WTC11 (cell line): ENCODE measurements around the gene CCDC134. TPM values are rescaled to one million over a fixed set of nuclear protein-coding genes. Genes with fewer than 3 reads are reported as not detected.

Experiments
- ATAC-seq: fragments of 200-7000 bp; cut with Tn5 transposase; 2 replicates; pipeline ENCODE4 v1.10.0; 2021; ENCODE audit warnings: mild to moderate bottlenecking, moderate library complexity
- CTCF ChIA-PET: fragments of 300-600 bp; sonication (Branson Sonifier 250); formaldehyde crosslinking; loops from one replicate; lab custom pipeline; 2021; ENCODE audit warnings: antibody characterized with exemption; lab: Charles Lee
- POLR2A ChIA-PET: fragments of 350-600 bp; sonication (Branson Sonifier 250); formaldehyde crosslinking; loops from one replicate; lab custom pipeline; 2021; ENCODE audit warnings: antibody characterized with exemption; lab: Charles Lee
- DNase-seq: peaks from one replicate; pipeline ENCODE4 v3.0.0; 2021; ENCODE audit warnings: low spot score
- H3K27ac Mint-ChIP-seq: 2 replicates; pipeline ENCODE4 v1.8.0; 2021; ENCODE audit warnings: mixed read lengths
- H3K27me3 Mint-ChIP-seq: 2 replicates; pipeline ENCODE4 v1.8.0; 2021; ENCODE audit warnings: low read depth, mild to moderate bottlenecking, moderate library complexity, mixed read lengths
- H3K36me3 Mint-ChIP-seq: 2 replicates; pipeline ENCODE4 v1.8.0; 2021; ENCODE audit warnings: mixed read lengths
- H3K4me1 Mint-ChIP-seq: 2 replicates; pipeline ENCODE4 v1.8.0; 2022; ENCODE audit warnings: mixed read lengths
- H3K4me3 Mint-ChIP-seq: 2 replicates; pipeline ENCODE4 v1.8.0; 2021; ENCODE audit warnings: mild to moderate bottlenecking, moderate library complexity, mixed read lengths
- H3K9me3 Mint-ChIP-seq: 2 replicates; pipeline ENCODE4 v1.8.0; 2021; ENCODE audit warnings: mixed read lengths
- CBFB ChIP-seq: sonication (generic); formaldehyde crosslinking; IDR thresholded peaks from 2 replicates; pipeline ENCODE4 v1.8.1; 2022; ENCODE audit warnings: mild to moderate bottlenecking, low read depth, missing genetic modification reagents
- EMX1 ChIP-seq: fragments of 250-450 bp; sonication (Bioruptor Pico); IDR thresholded peaks from 2 replicates; pipeline ENCODE4 v1.8.0; 2021; ENCODE audit warnings: mild to moderate bottlenecking
- ESRRA ChIP-seq: sonication (generic); formaldehyde crosslinking; IDR thresholded peaks from 2 replicates; pipeline ENCODE4 v1.8.1; 2022; ENCODE audit warnings: mild to moderate bottlenecking, missing genetic modification reagents, borderline replicate concordance
- JUN ChIP-seq: sonication (generic); formaldehyde crosslinking; IDR thresholded peaks from 2 replicates; pipeline ENCODE4 v1.8.0; 2023; ENCODE audit warnings: mild to moderate bottlenecking, missing genetic modification reagents
- NR2C2 ChIP-seq: sonication (generic); formaldehyde crosslinking; IDR thresholded peaks from 2 replicates; pipeline ENCODE4 v1.8.0; 2022; ENCODE audit warnings: mild to moderate bottlenecking, missing genetic modification reagents
- RORB ChIP-seq: fragments of 250-450 bp; sonication (Bioruptor Pico); IDR thresholded peaks from 2 replicates; pipeline ENCODE4 v1.9.0; 2021; ENCODE audit warnings: mild to moderate bottlenecking
- SMAD4 ChIP-seq: sonication (generic); formaldehyde crosslinking; IDR thresholded peaks from 2 replicates; pipeline ENCODE4 v1.8.0; 2022; ENCODE audit warnings: mild to moderate bottlenecking, missing genetic modification reagents
- TCF7 ChIP-seq: sonication (generic); formaldehyde crosslinking; IDR thresholded peaks from 2 replicates; pipeline ENCODE4 v1.8.0; 2022; ENCODE audit warnings: mild to moderate bottlenecking, low read depth, missing genetic modification reagents, moderate library complexity
- ZNF121 ChIP-seq: sonication (generic); formaldehyde crosslinking; IDR thresholded peaks from 2 replicates; pipeline ENCODE4 v1.8.0; 2023; ENCODE audit warnings: missing genetic modification reagents
- total RNA-seq: library from RNA; stranded (reverse); gene quantifications from 3 replicates; pipeline ENCODE4 v1.2.3, GENCODE V29; 2021
- TF ChIP-seq, protein P1 (sequence below): sonication (generic); formaldehyde crosslinking; IDR thresholded peaks from 2 replicates; pipeline ENCODE4 v1.8.0; 2023; ENCODE audit warnings: missing genetic modification reagents, mild to moderate bottlenecking, borderline replicate concordance
- TF ChIP-seq, protein P2 (sequence below): sonication (generic); formaldehyde crosslinking; IDR thresholded peaks from 2 replicates; pipeline ENCODE4 v1.8.0; 2022; ENCODE audit warnings: mild to moderate bottlenecking, missing genetic modification reagents
- TF ChIP-seq, protein P3 (sequence below): sonication (generic); formaldehyde crosslinking; IDR thresholded peaks from 2 replicates; pipeline ENCODE4 v1.8.1; 2022; ENCODE audit warnings: low read depth, mild to moderate bottlenecking, moderate library complexity, missing genetic modification reagents, borderline replicate concordance
- TF ChIP-seq, protein P4 (sequence below): sonication (generic); formaldehyde crosslinking; IDR thresholded peaks from 2 replicates; pipeline ENCODE4 v1.8.1; 2023; ENCODE audit warnings: mild to moderate bottlenecking, missing genetic modification reagents, moderate library complexity
- TF ChIP-seq, protein P5 (sequence below): sonication (generic); formaldehyde crosslinking; IDR thresholded peaks from 2 replicates; pipeline ENCODE4 v1.8.0; 2023; ENCODE audit warnings: missing genetic modification reagents
- TF ChIP-seq, protein P6 (sequence below): sonication (generic); formaldehyde crosslinking; IDR thresholded peaks from 2 replicates; pipeline ENCODE4 v1.8.1; 2022; ENCODE audit warnings: missing genetic modification reagents, borderline replicate concordance
- TF ChIP-seq, protein P7 (sequence below): fragments of 250-450 bp; sonication (Bioruptor Pico); IDR thresholded peaks from 2 replicates; pipeline ENCODE4 v1.8.0; 2021; ENCODE audit warnings: mild to moderate bottlenecking

Gene CCDC134
- total RNA-seq, 1 experiment from 2014 or later = 19.0 TPM

DNA sequence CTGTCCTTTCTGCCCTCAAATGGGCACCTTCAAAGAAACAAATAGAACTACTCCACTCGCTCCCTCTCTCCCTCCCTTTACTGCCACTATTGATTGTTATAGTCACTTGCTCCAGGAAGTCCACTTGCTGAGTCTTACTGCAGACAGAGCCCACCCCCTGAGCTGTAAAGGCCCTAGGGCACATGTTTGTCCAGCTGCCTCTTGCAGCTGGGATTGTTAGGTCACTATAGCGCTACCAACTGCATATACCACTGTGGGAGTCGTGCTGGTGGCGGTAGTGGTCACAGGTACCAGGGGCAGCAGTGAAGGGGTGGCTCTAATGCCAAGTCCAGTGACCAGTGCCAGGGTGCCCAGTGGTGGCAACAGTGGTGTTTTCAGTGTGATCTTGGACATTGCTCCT, 28.0 kb downstream of the CCDC134 start:
- Mint-ChIP-seq H3K4me3 (no peak overlapping the region), H3K4me1 (peaks cover 46% of the 10 kb centered on the region)
- POLR2A ChIA-PET = no interaction called here

DNA sequence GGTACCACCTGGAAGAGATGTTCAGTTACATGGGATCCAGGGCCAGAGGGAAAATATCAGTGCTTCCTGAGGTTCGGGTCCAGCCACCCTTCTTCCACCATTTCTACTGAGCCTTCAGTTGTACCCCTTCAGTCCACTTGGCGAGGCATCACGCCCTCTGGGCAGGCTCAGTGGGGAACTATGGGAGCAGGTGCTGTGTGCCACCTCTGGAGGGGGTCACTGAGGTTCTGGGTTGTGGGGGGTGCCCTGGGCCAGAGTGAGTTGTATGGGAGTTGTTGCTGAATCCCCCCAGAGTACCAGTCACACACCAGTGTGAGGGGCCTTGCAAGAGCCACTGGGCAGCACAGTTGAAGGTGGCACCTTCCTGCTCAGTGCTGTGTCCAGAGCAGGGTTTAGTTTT, 29.7 kb downstream of the CCDC134 start:
- H3K9me3 Mint-ChIP-seq = no peaks in the 10 kb centered on the region
- TF ChIP-seq, protein P1, sequence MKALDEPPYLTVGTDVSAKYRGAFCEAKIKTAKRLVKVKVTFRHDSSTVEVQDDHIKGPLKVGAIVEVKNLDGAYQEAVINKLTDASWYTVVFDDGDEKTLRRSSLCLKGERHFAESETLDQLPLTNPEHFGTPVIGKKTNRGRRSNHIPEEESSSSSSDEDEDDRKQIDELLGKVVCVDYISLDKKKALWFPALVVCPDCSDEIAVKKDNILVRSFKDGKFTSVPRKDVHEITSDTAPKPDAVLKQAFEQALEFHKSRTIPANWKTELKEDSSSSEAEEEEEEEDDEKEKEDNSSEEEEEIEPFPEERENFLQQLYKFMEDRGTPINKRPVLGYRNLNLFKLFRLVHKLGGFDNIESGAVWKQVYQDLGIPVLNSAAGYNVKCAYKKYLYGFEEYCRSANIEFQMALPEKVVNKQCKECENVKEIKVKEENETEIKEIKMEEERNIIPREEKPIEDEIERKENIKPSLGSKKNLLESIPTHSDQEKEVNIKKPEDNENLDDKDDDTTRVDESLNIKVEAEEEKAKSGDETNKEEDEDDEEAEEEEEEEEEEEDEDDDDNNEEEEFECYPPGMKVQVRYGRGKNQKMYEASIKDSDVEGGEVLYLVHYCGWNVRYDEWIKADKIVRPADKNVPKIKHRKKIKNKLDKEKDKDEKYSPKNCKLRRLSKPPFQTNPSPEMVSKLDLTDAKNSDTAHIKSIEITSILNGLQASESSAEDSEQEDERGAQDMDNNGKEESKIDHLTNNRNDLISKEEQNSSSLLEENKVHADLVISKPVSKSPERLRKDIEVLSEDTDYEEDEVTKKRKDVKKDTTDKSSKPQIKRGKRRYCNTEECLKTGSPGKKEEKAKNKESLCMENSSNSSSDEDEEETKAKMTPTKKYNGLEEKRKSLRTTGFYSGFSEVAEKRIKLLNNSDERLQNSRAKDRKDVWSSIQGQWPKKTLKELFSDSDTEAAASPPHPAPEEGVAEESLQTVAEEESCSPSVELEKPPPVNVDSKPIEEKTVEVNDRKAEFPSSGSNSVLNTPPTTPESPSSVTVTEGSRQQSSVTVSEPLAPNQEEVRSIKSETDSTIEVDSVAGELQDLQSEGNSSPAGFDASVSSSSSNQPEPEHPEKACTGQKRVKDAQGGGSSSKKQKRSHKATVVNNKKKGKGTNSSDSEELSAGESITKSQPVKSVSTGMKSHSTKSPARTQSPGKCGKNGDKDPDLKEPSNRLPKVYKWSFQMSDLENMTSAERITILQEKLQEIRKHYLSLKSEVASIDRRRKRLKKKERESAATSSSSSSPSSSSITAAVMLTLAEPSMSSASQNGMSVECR (CRISPR knock-in tag) = no peak
- TF ChIP-seq, protein P2, sequence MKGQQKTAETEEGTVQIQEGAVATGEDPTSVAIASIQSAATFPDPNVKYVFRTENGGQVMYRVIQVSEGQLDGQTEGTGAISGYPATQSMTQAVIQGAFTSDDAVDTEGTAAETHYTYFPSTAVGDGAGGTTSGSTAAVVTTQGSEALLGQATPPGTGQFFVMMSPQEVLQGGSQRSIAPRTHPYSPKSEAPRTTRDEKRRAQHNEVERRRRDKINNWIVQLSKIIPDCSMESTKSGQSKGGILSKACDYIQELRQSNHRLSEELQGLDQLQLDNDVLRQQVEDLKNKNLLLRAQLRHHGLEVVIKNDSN (CRISPR knock-in tag) = no peak
- ChIA-PET CTCF (interaction anchor here (2.1 to 7.8 kb wide), 2 partner anchors 84 to 133 kb away, joined by 6 to 59 read pairs; no protein-coding TSS in a partner anchor), POLR2A (no interaction called here)
- H3K36me3 Mint-ChIP-seq = peaks cover 4% of the 10 kb centered on the region
- no peak overlapping the region for H3K4me3 Mint-ChIP-seq
- no peaks in the 10 kb centered on the region for H3K27me3 Mint-ChIP-seq
- H3K4me1 Mint-ChIP-seq = peaks cover 44% of the 10 kb centered on the region
- DNase-seq (peak; percentile 20), ATAC-seq (no peak)
- H3K27ac Mint-ChIP-seq = peak overlapping the region; percentile 57

More for the DNA sequence above, 28.0 kb downstream of the CCDC134 start:
- Mint-ChIP-seq H3K27me3 (no peaks in the 10 kb centered on the region; the same call in 1 of the 2 replicates), H3K36me3 (peaks cover 4% of the 10 kb centered on the region), H3K9me3 (no peaks in the 10 kb centered on the region), H3K27ac (peak overlapping the region; percentile 45; the same call in 1 of the 2 replicates)
- no peak for ATAC-seq
- TF ChIP-seq, protein P3, sequence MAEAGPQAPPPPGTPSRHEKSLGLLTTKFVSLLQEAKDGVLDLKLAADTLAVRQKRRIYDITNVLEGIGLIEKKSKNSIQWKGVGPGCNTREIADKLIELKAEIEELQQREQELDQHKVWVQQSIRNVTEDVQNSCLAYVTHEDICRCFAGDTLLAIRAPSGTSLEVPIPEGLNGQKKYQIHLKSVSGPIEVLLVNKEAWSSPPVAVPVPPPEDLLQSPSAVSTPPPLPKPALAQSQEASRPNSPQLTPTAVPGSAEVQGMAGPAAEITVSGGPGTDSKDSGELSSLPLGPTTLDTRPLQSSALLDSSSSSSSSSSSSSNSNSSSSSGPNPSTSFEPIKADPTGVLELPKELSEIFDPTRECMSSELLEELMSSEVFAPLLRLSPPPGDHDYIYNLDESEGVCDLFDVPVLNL = no peak
- TF ChIP-seq RORB (CRISPR knock-in tag) = no peak
- CTCF ChIA-PET = interaction anchor here (1.1 to 7.8 kb wide), 4 partner anchors 66 to 132 kb away, joined by 4 to 59 read pairs (median 8); no protein-coding TSS in a partner anchor
- no peak for DNase-seq

DNA sequence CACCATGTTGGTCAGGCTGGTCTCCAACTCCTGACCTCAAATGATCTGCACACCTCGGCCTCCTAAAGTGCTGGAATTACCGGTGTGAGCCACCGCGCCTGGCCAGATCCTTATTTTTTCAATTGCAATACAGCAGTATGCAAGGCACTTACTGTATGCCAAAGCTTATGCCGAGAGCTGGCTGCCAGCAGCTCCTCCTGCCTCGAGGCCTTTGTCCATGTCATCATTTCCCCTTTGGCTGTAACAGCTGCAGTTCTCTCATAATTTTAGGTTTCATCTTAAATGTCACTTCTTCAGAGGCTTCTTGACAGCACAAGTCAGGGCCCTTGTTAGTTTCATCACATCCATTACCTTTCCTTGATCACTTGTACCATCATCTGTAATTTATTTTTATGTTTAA, 30.9 kb downstream of the CCDC134 start:
- ChIA-PET CTCF (interaction anchor here (0.7 to 7.8 kb wide), 5 partner anchors 31 to 134 kb away, joined by 4 to 59 read pairs (median 6); no protein-coding TSS in a partner anchor), POLR2A (interaction anchor here (2.4 kb wide), 1 partner anchor 31 kb away, joined by 21 read pairs; the partner anchor contains the start of gene CCDC134)
- ATAC-seq (no peak), DNase-seq (no peak)
- TF ChIP-seq NR2C2 (CRISPR knock-in tag) (no peak), ZNF121 (CRISPR knock-in tag) (no peak), TCF7 (CRISPR knock-in tag) (no peak)
- TF ChIP-seq, protein P4, sequence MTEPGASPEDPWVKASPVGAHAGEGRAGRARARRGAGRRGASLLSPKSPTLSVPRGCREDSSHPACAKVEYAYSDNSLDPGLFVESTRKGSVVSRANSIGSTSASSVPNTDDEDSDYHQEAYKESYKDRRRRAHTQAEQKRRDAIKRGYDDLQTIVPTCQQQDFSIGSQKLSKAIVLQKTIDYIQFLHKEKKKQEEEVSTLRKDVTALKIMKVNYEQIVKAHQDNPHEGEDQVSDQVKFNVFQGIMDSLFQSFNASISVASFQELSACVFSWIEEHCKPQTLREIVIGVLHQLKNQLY = no peak
- Mint-ChIP-seq H3K4me3 (peak overlapping the region; percentile 83), H3K27ac (peak overlapping the region; percentile 100), H3K36me3 (peaks cover 8% of the 10 kb centered on the region), H3K27me3 (no peaks in the 10 kb centered on the region), H3K4me1 (peaks cover 46% of the 10 kb centered on the region), H3K9me3 (no peaks in the 10 kb centered on the region)

DNA sequence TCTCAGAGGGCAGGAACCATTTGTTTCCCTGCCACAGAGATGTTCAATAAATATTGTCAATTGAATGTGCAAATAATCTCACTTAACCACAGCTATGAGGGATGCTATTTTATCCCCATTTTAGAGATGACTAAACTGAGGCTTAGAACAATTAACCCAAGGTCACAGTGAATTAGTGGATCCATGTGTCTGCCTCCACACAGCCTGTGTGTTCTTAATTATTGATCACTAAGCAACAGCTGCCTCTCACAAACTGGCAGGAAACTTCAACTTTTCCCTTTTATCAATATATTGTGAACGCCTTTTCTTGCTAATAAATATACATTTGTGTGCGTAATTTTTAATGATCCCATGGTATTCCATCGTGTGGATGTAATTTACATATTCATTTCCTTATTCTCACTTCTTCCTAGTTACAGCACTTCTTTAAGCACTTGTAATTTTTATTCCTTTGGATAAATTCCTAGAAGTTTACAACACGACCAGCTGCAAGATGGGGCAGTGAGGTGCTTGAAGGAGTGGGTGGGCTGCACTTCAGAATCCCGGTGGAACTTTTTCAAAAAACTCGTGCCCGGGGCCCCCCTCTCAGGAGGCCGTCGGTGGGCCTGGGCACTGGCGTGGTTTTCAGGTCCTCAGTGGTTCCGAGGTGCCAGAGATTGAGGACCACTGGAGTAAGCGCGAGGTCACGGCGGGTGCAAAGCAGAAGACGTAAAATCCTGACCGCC, 31.5 kb downstream of the CCDC134 start:
- Mint-ChIP-seq H3K9me3 (no peaks in the 10 kb centered on the region), H3K27ac (peak overlapping the region; percentile 100), H3K36me3 (peaks cover 14% of the 10 kb centered on the region), H3K4me1 (peaks cover 48% of the 10 kb centered on the region), H3K27me3 (no peaks in the 10 kb centered on the region), H3K4me3 (peak overlapping the region; percentile 83)
- ChIA-PET POLR2A (interaction anchor here (0.6 to 2.4 kb wide), 11 partner anchors 11 to 1247 kb away, joined by 3 to 21 read pairs (median 5); partner anchors contain the start of genes CCDC134 and PMM1), CTCF (interaction anchor here (0.8 to 7.8 kb wide), 13 partner anchors 9 to 259 kb away, joined by 3 to 59 read pairs (median 6); partner anchors contain the start of genes CENPM and NDUFA6)
- no peak for DNase-seq
- no peak for ATAC-seq
- TF ChIP-seq JUN = no peak
- peak; percentile 68; the same call in 1 of the 2 replicates for TF ChIP-seq EMX1
- no peak for TF ChIP-seq NR2C2 (CRISPR knock-in tag)
- TF ChIP-seq CBFB (CRISPR knock-in tag) = no peak
- TF ChIP-seq, protein P5, sequence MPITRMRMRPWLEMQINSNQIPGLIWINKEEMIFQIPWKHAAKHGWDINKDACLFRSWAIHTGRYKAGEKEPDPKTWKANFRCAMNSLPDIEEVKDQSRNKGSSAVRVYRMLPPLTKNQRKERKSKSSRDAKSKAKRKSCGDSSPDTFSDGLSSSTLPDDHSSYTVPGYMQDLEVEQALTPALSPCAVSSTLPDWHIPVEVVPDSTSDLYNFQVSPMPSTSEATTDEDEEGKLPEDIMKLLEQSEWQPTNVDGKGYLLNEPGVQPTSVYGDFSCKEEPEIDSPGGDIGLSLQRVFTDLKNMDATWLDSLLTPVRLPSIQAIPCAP (CRISPR knock-in tag) = no peak
- TF ChIP-seq, protein P6, sequence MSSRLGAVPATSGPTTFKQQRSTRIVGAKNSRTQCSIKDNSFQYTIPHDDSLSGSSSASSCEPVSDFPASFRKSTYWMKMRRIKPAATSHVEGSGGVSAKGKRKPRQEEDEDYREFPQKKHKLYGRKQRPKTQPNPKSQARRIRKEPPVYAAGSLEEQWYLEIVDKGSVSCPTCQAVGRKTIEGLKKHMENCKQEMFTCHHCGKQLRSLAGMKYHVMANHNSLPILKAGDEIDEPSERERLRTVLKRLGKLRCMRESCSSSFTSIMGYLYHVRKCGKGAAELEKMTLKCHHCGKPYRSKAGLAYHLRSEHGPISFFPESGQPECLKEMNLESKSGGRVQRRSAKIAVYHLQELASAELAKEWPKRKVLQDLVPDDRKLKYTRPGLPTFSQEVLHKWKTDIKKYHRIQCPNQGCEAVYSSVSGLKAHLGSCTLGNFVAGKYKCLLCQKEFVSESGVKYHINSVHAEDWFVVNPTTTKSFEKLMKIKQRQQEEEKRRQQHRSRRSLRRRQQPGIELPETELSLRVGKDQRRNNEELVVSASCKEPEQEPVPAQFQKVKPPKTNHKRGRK (CRISPR knock-in tag) = no peak
- TF ChIP-seq ESRRA = no peak
- no peak for TF ChIP-seq SMAD4 (CRISPR knock-in tag)
- TF ChIP-seq, protein P7, sequence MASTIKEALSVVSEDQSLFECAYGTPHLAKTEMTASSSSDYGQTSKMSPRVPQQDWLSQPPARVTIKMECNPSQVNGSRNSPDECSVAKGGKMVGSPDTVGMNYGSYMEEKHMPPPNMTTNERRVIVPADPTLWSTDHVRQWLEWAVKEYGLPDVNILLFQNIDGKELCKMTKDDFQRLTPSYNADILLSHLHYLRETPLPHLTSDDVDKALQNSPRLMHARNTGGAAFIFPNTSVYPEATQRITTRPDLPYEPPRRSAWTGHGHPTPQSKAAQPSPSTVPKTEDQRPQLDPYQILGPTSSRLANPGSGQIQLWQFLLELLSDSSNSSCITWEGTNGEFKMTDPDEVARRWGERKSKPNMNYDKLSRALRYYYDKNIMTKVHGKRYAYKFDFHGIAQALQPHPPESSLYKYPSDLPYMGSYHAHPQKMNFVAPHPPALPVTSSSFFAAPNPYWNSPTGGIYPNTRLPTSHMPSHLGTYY (CRISPR knock-in tag) = no peak
